Activated CD8-positive, alpha-beta memory T cell treated with anti-CD3 and anti-CD28 coated beads, Interleukin-2, amount 50 U/mL, for 24 hours (primary cell): ENCODE measurements around the gene EEFSEC.

ENCODE experiments used
- DNase-seq: peaks from one replicate; pipeline ENCODE4 v3.0.0-alpha.2; 2020; ENCODE audit errors: extremely low read depth

EEFSEC gene

GRCh38 chr3:128447561-128448013 lies 294.3 kb downstream of the EEFSEC start:
- DNase-seq: peak; percentile 25

- DNase-seq: no peak
Observed at GRCh38 chr3:128448491-128448890, 295.2 kb downstream of the EEFSEC start.

DNA sequence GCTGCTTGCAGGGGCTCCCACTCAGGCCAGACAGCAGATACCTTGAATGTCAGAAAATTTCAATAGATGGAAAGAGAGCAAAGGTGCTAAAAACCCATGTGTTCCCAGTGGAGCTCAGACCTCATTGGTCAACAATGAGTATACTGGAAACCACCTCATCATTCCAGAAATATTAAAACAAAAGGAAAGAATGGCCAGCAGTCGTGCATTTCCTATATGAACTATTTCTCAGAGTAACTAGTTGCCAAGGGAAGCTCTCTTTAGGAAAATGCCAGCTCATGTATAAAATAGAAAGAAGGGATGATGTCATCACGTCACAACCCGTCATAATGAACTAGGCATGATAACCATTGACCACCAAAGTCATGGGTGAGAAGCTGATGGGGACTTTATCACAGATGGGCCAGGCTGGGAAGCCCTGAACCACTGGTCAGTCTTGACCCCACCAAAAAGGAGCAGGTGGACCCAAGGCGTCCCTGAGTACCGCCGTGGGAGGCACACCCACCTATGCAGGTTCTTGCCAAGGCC lies 295.9 kb downstream of the EEFSEC start:
- no peak for DNase-seq

DNA sequence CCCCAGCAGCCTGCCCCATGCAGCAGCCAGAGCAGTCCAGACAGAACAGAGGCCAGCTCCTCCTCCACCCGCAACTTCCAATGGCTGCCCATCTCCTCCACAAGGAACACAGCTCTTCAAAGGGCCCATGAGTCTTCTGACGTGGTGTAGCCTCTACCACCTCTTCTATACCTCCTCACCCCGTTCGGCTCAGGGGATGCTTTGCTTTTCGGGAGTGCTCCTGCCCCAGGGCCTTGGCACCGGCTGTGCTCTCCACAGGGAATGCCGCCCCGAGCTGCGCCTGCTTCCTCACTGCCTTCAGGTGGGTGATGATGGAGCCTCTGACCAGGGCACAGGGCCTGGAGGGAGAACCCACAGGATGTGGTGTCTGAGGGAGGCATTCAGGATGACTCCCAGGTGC lies 298.8 kb downstream of the EEFSEC start:
- DNase-seq: no peak

DNA sequence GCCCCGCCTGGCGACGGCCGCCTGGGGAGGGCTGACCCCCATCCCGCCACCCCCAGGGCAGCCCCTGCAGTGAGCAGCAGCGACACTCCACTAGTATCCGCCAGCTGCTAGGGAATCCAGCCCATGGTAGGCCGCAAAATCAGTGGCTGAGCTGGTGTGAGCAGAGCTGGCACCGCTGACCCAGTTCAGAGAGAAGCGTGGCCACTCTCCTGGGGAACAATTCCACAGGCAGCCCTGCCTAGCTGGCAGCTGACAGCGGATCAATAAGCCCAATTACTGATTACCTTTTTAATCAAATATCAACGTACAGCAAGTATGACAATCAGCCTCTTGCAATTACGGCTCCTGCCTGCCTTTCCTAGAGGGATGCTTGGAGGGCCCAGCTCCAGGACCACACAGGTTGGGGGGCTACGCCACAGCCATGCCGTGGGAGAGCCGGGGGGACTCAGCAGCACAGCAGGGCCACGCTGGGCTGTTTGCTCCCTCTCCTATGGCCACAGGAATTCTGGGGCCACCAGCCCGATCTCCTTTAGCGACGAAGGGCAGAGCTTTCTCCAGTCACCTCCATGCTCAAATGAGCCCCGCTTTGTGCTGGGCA lies 299.5 kb downstream of the EEFSEC start:
- no peak for DNase-seq

DNA sequence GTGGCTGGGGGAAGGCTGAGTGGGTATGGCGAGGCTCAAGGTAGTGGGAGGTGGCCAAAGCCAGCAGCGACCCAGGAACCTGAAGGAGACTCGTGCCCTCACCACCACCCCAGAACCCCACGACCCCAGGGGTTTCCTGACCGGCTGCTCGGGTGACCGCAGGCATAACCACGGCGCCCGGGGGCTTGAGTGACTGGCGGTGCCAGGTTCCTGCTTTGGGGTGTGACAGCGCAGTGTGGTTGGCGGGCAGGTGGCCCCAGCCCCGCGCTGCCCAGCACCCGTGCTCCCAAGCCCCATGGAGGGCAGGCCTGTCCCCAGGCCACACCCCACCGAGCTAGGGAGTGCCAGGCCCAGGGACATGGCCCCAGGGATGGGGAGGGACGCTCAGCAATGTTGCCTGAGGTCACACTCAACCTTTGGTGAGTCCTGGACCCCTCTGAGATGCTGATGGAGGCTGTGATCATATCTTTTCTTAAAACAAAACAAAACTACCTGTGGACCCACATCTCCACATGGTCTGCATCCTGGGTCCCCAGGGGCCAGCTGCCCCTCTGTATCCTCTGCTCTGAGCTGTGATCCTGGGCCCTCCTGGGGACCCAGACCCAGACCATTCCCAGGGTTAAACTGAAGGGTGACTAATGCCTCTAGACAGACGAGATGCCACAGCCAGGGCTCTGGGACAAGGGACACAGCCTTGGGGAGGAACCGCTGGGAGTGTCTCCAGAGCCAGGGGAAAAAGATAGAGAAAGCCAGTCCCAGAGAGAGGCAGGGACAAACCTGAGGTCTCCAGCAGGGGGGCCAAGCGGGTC lies 300.4 kb downstream of the EEFSEC start:
- DNase-seq: no peak

DNA sequence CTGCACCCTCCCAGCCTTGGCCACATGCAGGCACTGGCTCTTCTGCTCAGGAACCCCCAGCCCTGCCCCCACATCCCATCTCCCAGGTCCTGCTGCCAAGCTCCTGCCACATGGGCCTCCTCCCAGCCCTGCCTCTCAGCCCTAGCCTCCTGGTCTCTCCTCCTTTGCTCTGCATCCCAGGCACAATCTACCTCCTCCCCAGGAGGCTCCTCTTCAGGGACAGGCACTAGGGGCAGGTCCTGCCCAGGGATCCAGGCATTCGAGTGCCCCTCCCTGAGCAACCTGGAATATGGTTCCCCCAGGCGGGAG lies 301.0 kb downstream of the EEFSEC start:
- no peak for DNase-seq

- no peak for DNase-seq
Observed at GRCh38 chr3:128455116-128455515, 301.8 kb downstream of the EEFSEC start.

GRCh38 chr3:128455786-128456748 lies 302.8 kb downstream of the EEFSEC start:
- no peak for DNase-seq

- no peak for DNase-seq
Observed at GRCh38 chr3:128456776-128457715, 303.8 kb downstream of the EEFSEC start.

DNA sequence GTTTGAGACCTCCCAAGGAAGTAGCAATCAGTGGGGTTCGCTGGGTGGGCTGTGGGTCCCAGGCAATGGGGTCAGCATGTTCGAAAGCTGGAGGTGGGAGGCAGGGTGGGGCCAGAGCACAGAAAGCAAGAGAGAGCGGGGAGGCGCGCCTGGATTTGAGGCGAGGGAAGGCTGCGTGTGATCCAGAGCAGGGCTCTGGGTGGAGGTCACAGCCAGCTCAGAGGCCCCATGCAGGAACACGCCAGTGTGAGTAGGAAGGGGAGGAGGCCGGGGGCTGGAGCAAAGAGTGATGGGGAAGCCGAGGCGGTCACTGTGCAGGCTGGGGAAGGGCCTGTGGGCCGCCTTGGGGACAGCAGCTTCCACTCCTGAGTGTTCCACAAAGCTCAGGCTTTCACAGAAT lies 304.7 kb downstream of the EEFSEC start:
- no peak for DNase-seq
